SK-N-SH treated with all-trans-retinoic acid at 6 μM for 48 hours (cell line): ENCODE measurements around the gene ERBIN.
"Not testable (repeated sequence)": the region's sequence is repeated elsewhere in the genome, so short reads cannot be mapped to it uniquely, and the experiment has no call there.

Experiments used
- ATAC-seq: fragments of 200-7000 bp; cut with Tn5 transposase; 3 replicates; pipeline ENCODE4 v1.9.1; 2020; ENCODE audit warnings: mild to moderate bottlenecking, moderate library complexity
- BACH2 ChIP-seq: fragments of 250-450 bp; sonication (Bioruptor Pico); IDR thresholded peaks from 2 replicates; pipeline ENCODE4 v1.9.0; 2021; ENCODE audit warnings: mild to moderate bottlenecking, borderline replicate concordance
- ESRRG ChIP-seq: fragments of 250-450 bp; sonication (Bioruptor Pico); IDR thresholded peaks from 2 replicates; pipeline ENCODE4 v1.6.1; 2021; ENCODE audit warnings: mild to moderate bottlenecking
- GLIS3 ChIP-seq: fragments of 250-450 bp; sonication (Bioruptor Pico); IDR thresholded peaks from 2 replicates; pipeline ENCODE4 v1.5.0; 2020; ENCODE audit warnings: mild to moderate bottlenecking, moderate library complexity
- ISL1 ChIP-seq: fragments of 250-450 bp; sonication (Bioruptor Pico); IDR thresholded peaks from 2 replicates; pipeline ENCODE4 v2.1.2; 2022; ENCODE audit warnings: mild to moderate bottlenecking, moderate library complexity
- OSR1 ChIP-seq: fragments of 250-450 bp; sonication (Bioruptor Pico); IDR thresholded peaks from 2 replicates; pipeline ENCODE4 v1.8.0; 2022; ENCODE audit warnings: moderate library complexity, mild to moderate bottlenecking, inconsistent platforms
- PPARA ChIP-seq: fragments of 250-450 bp; sonication (Bioruptor Pico); IDR thresholded peaks from 2 replicates; pipeline ENCODE4 v1.5.0; 2020; ENCODE audit warnings: mild to moderate bottlenecking, borderline replicate concordance
- SNAI2 ChIP-seq: fragments of 250-450 bp; sonication (Bioruptor Pico); IDR thresholded peaks from 2 replicates; pipeline ENCODE4 v1.5.0; 2020; ENCODE audit warnings: mild to moderate bottlenecking, moderate library complexity
- TCF4 ChIP-seq: fragments of 250-450 bp; sonication (Bioruptor Pico); IDR thresholded peaks from 2 replicates; pipeline ENCODE4 v1.8.0; 2021; ENCODE audit warnings: mild to moderate bottlenecking, moderate library complexity, borderline replicate concordance
- TOX ChIP-seq: fragments of 250-450 bp; sonication (Bioruptor Pico); IDR thresholded peaks from 2 replicates; pipeline ENCODE4 v1.8.0; 2021; ENCODE audit warnings: mild to moderate bottlenecking, moderate library complexity, borderline replicate concordance
- ZC3H10 ChIP-seq: fragments of 250-450 bp; sonication (Bioruptor Pico); IDR thresholded peaks from 2 replicates; pipeline ENCODE4 v1.5.1; 2021; ENCODE audit warnings: mild to moderate bottlenecking, moderate library complexity
- ZFP3 ChIP-seq: fragments of 250-450 bp; sonication (Bioruptor Pico); IDR thresholded peaks from 2 replicates; pipeline ENCODE4 v1.5.0; 2020; ENCODE audit warnings: mild to moderate bottlenecking, moderate library complexity
- ZFP30 ChIP-seq: fragments of 450-650 bp; formaldehyde crosslinking; IDR thresholded peaks from 2 replicates; pipeline ENCODE4 v1.5.0; 2022; ENCODE audit warnings: mild to moderate bottlenecking, moderate library complexity
- ZNF565 ChIP-seq: fragments of 450-650 bp; formaldehyde crosslinking; conservative IDR thresholded peaks from 2 replicates; pipeline ENCODE4 v1.5.0; 2020; ENCODE audit warnings: low read depth, mild to moderate bottlenecking, moderate library complexity
- ZNF70 ChIP-seq: fragments of 450-650 bp; formaldehyde crosslinking; IDR thresholded peaks from 2 replicates; pipeline ENCODE4 v1.5.0; 2020; ENCODE audit warnings: mild to moderate bottlenecking, moderate library complexity
- ZNF8 ChIP-seq: fragments of 450-650 bp; formaldehyde crosslinking; IDR thresholded peaks from 2 replicates; pipeline ENCODE4 v1.5.0; 2020; ENCODE audit warnings: mild to moderate bottlenecking, moderate library complexity
- TF ChIP-seq, protein P1 (sequence below): fragments of 250-450 bp; sonication (Bioruptor Pico); IDR thresholded peaks from 2 replicates; pipeline ENCODE4 v1.8.0; 2021; ENCODE audit warnings: low read depth, mild to moderate bottlenecking, moderate library complexity, borderline replicate concordance
- TF ChIP-seq, protein P2 (sequence below): fragments of 250-450 bp; sonication (Bioruptor Pico); IDR thresholded peaks from 2 replicates; pipeline ENCODE4 v1.5.1; 2020; ENCODE audit warnings: low read depth, mild to moderate bottlenecking, moderate library complexity
- TF ChIP-seq, protein P3 (sequence below): fragments of 250-450 bp; sonication (Bioruptor Pico); IDR thresholded peaks from 2 replicates; pipeline ENCODE4 v1.5.0; 2020; ENCODE audit warnings: mild to moderate bottlenecking, moderate library complexity
- TF ChIP-seq, protein P4 (sequence below): fragments of 250-450 bp; sonication (Bioruptor Pico); IDR thresholded peaks from 2 replicates; pipeline ENCODE4 v1.5.1; 2021; ENCODE audit warnings: mild to moderate bottlenecking, moderate library complexity

The ERBIN gene

DNA sequence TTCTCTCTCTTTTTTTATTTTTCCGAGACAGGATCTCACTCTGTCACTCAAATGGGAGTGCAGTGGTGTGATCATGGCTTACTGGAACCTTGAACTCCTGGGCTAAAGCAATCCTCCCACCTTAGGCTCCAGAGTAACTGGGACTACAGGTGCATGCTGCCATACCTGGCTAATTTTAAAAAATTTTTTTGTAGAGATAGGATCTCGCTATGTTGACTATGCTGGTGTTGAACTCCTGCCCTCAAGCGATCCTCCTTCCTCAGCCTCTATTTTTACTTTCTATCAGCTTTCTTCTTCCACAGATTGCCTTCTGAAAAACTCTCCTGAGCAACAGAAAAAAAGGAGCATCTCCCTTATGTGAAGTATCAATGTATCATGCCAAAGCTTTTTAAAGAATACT, 14.1 kb upstream of the ERBIN start:
- TF ChIP-seq GLIS3 (no peak), ESRRG (CRISPR knock-in tag) (no peak), TOX (CRISPR knock-in tag) (no peak), ZNF70 (CRISPR knock-in tag) (no peak), BACH2 (no peak), ISL1 (CRISPR knock-in tag) (no peak), OSR1 (CRISPR knock-in tag) (no peak), PPARA (CRISPR knock-in tag) (no peak), ZFP3 (CRISPR knock-in tag) (no peak), ZFP30 (CRISPR knock-in tag) (no peak)
- TF ChIP-seq, protein P1, sequence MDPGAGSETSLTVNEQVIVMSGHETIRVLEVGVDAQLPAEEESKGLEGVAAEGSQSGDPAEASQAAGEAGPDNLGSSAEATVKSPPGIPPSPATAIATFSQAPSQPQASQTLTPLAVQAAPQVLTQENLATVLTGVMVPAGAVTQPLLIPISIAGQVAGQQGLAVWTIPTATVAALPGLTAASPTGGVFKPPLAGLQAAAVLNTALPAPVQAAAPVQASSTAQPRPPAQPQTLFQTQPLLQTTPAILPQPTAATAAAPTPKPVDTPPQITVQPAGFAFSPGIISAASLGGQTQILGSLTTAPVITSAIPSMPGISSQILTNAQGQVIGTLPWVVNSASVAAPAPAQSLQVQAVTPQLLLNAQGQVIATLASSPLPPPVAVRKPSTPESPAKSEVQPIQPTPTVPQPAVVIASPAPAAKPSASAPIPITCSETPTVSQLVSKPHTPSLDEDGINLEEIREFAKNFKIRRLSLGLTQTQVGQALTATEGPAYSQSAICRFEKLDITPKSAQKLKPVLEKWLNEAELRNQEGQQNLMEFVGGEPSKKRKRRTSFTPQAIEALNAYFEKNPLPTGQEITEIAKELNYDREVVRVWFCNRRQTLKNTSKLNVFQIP (CRISPR knock-in tag) = no peak
- TF ChIP-seq, protein P2, sequence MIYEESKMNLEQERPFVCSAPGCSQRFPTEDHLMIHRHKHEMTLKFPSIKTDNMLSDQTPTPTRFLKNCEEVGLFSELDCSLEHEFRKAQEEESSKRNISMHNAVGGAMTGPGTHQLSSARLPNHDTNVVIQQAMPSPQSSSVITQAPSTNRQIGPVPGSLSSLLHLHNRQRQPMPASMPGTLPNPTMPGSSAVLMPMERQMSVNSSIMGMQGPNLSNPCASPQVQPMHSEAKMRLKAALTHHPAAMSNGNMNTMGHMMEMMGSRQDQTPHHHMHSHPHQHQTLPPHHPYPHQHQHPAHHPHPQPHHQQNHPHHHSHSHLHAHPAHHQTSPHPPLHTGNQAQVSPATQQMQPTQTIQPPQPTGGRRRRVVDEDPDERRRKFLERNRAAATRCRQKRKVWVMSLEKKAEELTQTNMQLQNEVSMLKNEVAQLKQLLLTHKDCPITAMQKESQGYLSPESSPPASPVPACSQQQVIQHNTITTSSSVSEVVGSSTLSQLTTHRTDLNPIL = no peak
- ATAC-seq = no peak

DNA sequence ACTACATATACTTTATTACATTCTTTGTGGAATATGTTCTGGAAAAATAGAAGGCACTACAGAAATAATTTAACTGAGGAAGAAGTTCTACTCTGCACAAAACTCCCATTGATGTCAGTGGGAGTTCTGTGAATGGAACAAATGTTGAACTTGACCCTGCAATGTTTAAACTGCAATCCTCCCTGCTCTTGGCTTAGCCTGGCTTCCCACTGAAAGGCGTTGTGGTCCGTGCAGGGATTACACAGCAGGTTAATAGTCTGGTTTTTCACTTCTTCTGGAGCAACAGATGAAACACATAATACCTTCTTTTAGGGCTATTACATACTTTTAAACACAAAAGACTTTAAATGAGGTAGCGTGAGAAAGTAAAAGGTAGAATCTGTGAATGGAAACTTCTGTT, 12.9 kb upstream of the ERBIN start:
- ATAC-seq = no peak
- TF ChIP-seq ZNF8 (CRISPR knock-in tag) (no peak), OSR1 (CRISPR knock-in tag) (no peak), TCF4 (CRISPR knock-in tag) (no peak), BACH2 (no peak), ZNF565 (CRISPR knock-in tag) (no peak), SNAI2 (no peak), ZC3H10 (CRISPR knock-in tag) (no peak)
- TF ChIP-seq, protein P2 = no peak
- TF ChIP-seq, protein P3, sequence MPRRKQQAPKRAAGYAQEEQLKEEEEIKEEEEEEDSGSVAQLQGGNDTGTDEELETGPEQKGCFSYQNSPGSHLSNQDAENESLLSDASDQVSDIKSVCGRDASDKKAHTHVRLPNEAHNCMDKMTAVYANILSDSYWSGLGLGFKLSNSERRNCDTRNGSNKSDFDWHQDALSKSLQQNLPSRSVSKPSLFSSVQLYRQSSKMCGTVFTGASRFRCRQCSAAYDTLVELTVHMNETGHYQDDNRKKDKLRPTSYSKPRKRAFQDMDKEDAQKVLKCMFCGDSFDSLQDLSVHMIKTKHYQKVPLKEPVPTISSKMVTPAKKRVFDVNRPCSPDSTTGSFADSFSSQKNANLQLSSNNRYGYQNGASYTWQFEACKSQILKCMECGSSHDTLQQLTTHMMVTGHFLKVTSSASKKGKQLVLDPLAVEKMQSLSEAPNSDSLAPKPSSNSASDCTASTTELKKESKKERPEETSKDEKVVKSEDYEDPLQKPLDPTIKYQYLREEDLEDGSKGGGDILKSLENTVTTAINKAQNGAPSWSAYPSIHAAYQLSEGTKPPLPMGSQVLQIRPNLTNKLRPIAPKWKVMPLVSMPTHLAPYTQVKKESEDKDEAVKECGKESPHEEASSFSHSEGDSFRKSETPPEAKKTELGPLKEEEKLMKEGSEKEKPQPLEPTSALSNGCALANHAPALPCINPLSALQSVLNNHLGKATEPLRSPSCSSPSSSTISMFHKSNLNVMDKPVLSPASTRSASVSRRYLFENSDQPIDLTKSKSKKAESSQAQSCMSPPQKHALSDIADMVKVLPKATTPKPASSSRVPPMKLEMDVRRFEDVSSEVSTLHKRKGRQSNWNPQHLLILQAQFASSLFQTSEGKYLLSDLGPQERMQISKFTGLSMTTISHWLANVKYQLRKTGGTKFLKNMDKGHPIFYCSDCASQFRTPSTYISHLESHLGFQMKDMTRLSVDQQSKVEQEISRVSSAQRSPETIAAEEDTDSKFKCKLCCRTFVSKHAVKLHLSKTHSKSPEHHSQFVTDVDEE (CRISPR knock-in tag) = no peak
- TF ChIP-seq, protein P4, sequence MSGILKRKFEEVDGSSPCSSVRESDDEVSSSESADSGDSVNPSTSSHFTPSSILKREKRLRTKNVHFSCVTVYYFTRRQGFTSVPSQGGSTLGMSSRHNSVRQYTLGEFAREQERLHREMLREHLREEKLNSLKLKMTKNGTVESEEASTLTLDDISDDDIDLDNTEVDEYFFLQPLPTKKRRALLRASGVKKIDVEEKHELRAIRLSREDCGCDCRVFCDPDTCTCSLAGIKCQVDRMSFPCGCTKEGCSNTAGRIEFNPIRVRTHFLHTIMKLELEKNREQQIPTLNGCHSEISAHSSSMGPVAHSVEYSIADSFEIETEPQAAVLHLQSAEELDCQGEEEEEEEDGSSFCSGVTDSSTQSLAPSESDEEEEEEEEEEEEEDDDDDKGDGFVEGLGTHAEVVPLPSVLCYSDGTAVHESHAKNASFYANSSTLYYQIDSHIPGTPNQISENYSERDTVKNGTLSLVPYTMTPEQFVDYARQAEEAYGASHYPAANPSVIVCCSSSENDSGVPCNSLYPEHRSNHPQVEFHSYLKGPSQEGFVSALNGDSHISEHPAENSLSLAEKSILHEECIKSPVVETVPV (CRISPR knock-in tag) = no peak
- TF ChIP-seq, all 23 proteins: peak for 0

DNA sequence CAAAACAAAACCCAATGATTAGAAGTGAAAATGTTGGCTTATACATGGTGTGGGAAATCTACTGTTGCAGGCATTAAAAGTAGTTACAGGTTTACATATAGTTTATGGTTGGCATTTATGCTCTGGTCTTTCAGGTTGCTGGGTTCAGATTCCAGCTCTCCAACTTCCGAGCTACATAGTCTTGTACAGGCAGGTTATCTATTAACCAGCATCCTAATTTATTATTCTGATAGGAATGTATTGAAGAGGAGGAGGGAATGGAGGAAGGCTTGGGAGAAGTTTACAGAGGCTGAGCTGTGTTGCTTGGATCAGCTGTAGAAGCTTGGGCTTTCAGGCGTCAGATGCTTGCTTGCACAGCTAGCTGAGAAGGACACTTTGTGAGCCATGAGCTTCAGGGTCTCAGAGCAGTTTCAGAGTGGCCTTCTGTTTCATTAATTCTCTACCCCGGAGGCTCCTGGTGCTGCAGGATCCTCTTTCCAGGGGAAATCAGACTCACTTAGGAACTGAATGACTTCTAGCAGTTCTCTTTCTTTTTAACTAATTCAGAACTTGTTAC, 11.7 kb upstream of the ERBIN start:
- ATAC-seq = no peak
- TF ChIP-seq ISL1 (CRISPR knock-in tag) = no peak
- TF ChIP-seq ZFP3 (CRISPR knock-in tag) = no peak
- no peak for TF ChIP-seq ZFP30 (CRISPR knock-in tag)
- TF ChIP-seq, protein P1 (CRISPR knock-in tag) = no peak
- no peak for TF ChIP-seq ZC3H10 (CRISPR knock-in tag)
- TF ChIP-seq SNAI2 = no peak
- TF ChIP-seq, protein P4 (CRISPR knock-in tag) = no peak

DNA sequence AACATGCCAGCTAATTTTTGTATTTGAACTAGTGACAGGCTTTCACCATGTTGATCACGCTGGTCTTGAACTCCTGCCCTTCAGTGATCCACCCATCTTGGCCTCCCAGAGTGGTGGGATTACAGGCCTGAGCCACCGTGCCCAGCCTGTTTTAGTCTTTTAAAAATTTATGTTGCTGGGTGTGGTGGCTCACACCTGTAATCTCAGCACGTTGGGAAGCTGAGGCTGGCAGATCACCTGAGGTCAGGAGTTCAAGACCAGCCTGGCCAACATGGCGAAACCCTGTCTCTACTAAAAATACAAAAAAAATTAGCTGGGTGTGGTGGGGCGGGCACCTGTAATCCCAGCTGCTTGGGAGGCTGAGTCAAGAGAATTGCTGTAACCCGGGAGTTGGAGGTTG, 10.7 kb upstream of the ERBIN start:
- ATAC-seq = not testable (repeated sequence)
